Measurements from ENCODE around the gene SMCO3.
A peak's percentile ranks its signal among the peaks of the same experiment; 100 is the strongest.

The SMCO3 gene

GRCh38 chr12:14854586-14855183 is 40.7 kb upstream of the SMCO3 start:
- no peaks in the 10 kb centered on the region for H3K36me3 ChIP-seq (ENCODE audit: control insufficient read depth, low read length)
- peak overlapping the region; percentile 22 for H3K4me3 ChIP-seq (ENCODE audit: low read length)
- peaks cover 32% of the 10 kb centered on the region for H3K4me1 ChIP-seq (ENCODE audit: control insufficient read depth, low read length)
- no peaks in the 10 kb centered on the region for H3F3A ChIP-seq (ENCODE audit: control insufficient read depth, insufficient read depth)
- H3K27me3 ChIP-seq (ENCODE audit: control insufficient read depth, low read length): no peaks in the 10 kb centered on the region
- no peaks in the 10 kb centered on the region for H3K79me2 ChIP-seq (ENCODE audit: control insufficient read depth, low read length)
- H3K9me3 ChIP-seq (ENCODE audit: control insufficient read depth, insufficient read depth, low read length): 0 out of 2 replicates have a peak, but pooled peaks cover 3% of the 10 kb centered on the region
- H3K9me2 ChIP-seq (replicated peaks; ENCODE audit: control insufficient read depth, low read length): no peaks in the 10 kb centered on the region
- H4K20me1 ChIP-seq (ENCODE audit: control insufficient read depth, insufficient read depth, low read depth, low read length): no peaks in the 10 kb centered on the region
- TF ChIP-seq EZH2phosphoT487 (IDR thresholded peaks at IDR 0.05; ENCODE audit: borderline replicate concordance, low read length) (no peak), CTCF (IDR thresholded peaks at IDR 0.05; ENCODE audit: low read depth, low read length, poor library complexity, severe bottlenecking) (no peak)
- H3K27ac ChIP-seq (ENCODE audit: low read depth, low read length): no peak overlapping the region; the same call in 1 of the 2 replicates
- H3K4me2 ChIP-seq (ENCODE audit: low read length): peak overlapping the region; percentile 46

GRCh38 chr12:14853961-14854360 is 40.0 kb upstream of the SMCO3 start:
- Histone ChIP-seq H3K27me3 (ENCODE audit: control insufficient read depth, low read length) (no peaks in the 10 kb centered on the region), H3K4me2 (ENCODE audit: low read length) (no peak overlapping the region), H3K79me2 (ENCODE audit: control insufficient read depth, low read length) (no peaks in the 10 kb centered on the region), H3K9me2 (replicated peaks; ENCODE audit: control insufficient read depth, low read length) (no peaks in the 10 kb centered on the region), H3K4me1 (ENCODE audit: control insufficient read depth, low read length) (peaks cover 30% of the 10 kb centered on the region), H3K36me3 (ENCODE audit: control insufficient read depth, low read length) (no peaks in the 10 kb centered on the region), H3K9me3 (ENCODE audit: control insufficient read depth, insufficient read depth, low read length) (0 out of 2 replicates have a peak, but pooled peaks cover under 1% of the 10 kb centered on the region), H4K20me1 (ENCODE audit: control insufficient read depth, insufficient read depth, low read depth, low read length) (no peaks in the 10 kb centered on the region), H3F3A (ENCODE audit: control insufficient read depth, insufficient read depth) (no peaks in the 10 kb centered on the region), H3K27ac (ENCODE audit: low read depth, low read length) (no peak overlapping the region), H3K4me3 (ENCODE audit: low read length) (no peak overlapping the region)
- TF ChIP-seq CTCF (IDR thresholded peaks at IDR 0.05; ENCODE audit: low read depth, low read length, poor library complexity, severe bottlenecking): no peak
- no peak for TF ChIP-seq EZH2phosphoT487 (IDR thresholded peaks at IDR 0.05; ENCODE audit: borderline replicate concordance, low read length)

- no peaks in the 10 kb centered on the region for H3K9me3 ChIP-seq (ENCODE audit: control insufficient read depth, insufficient read depth, low read length)
- no peaks in the 10 kb centered on the region for H3K27me3 ChIP-seq (ENCODE audit: control insufficient read depth, low read length)
- H3K4me2 ChIP-seq (ENCODE audit: low read length): no peak overlapping the region
- no peak overlapping the region for H3K4me3 ChIP-seq (ENCODE audit: low read length)
- H3K36me3 ChIP-seq (ENCODE audit: control insufficient read depth, low read length): no peaks in the 10 kb centered on the region
- no peaks in the 10 kb centered on the region for H3K9me2 ChIP-seq (replicated peaks; ENCODE audit: control insufficient read depth, low read length)
- H3F3A ChIP-seq (ENCODE audit: control insufficient read depth, insufficient read depth): no peaks in the 10 kb centered on the region
- no peaks in the 10 kb centered on the region for H3K79me2 ChIP-seq (ENCODE audit: control insufficient read depth, low read length)
- TF ChIP-seq CTCF (IDR thresholded peaks at IDR 0.05; ENCODE audit: low read depth, low read length, poor library complexity, severe bottlenecking): no peak
- no peak for TF ChIP-seq EZH2phosphoT487 (IDR thresholded peaks at IDR 0.05; ENCODE audit: borderline replicate concordance, low read length)
- peaks cover 19% of the 10 kb centered on the region for H3K4me1 ChIP-seq (ENCODE audit: control insufficient read depth, low read length)
- H3K27ac ChIP-seq (ENCODE audit: low read depth, low read length): no peak overlapping the region
- no peaks in the 10 kb centered on the region for H4K20me1 ChIP-seq (ENCODE audit: control insufficient read depth, insufficient read depth, low read depth, low read length)
These were observed 38.9 kb upstream of the SMCO3 start for GRCh38 chr12:14852880-14853279.

Measured in DOHH2 (cell line).